Stimulated activated naive CD4-positive, alpha-beta T cell treated with Interleukin-2 at 50 U/mL for 16 hours (primary cell): ENCODE data around the gene KIAA1217.
"Not testable (repeated sequence)": the region's sequence is repeated elsewhere in the genome, so short reads cannot be mapped to it uniquely, and the experiment has no call there.

Experiments used
- DNase-seq: peaks from one replicate; lab custom pipeline; 2025; lab: John Stamatoyannopoulos, UW

KIAA1217 gene

DNA sequence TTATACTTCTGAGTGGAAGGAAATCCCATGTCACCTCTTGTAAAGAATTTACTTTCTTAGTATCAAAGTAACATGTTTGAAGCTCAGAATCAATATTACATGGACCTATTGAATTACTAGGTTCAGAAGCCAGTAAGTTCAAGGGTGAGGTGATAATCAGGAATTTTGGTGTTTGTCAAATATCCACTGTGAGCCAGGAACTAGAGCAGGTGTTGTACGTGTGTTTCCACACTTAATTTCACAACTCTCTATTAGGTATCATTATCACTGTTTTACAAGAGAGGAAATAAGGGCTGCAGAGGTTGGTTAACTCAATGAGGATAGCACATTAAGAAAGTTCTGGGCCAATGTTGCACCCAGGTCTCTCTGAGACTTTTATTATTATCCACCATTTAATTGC is 130.4 kb downstream of the KIAA1217 start:
- DNase-seq, result no peak

DNA sequence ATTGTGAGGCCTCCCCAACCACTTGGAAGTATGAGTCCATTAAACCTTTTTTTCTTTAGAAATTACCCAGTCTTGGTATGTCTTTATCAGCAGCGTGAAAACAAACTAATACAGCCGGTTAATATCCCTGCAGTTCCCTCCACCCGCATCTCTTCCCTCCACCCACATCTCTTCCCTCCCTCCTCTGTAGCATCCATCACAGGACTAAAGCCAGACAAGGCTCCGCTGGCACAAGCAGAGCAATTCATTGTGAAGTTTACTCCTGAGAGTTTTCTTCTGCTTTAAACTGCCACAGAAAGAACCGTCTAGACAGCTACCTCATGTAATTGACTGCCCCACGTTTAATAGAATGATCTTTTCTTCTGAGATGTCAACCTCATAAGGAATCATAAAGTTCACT is 131.5 kb downstream of the KIAA1217 start:
- no peak for DNase-seq

DNA sequence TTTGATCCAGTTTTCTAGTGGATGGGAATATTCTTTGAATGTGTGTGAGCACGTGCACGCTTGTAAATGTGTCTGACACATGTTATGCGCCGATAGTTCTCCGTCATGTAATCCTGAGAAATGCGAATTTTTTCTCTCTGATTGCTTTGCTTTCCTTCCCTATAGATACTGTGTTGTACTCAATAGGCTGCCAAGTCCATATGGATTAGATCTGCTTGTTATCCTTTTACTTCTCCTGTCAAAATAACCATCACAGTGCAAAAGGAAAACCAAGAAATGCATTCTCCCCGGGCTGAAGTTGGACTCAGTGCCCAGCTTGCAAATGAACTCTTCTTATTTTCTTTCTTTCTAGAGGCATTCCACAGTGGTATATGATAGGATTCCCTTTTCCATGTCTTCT is 131.9 kb downstream of the KIAA1217 start:
- DNase-seq, result no peak

GRCh38 chr10:24341371-24341770 is 132.4 kb downstream of the KIAA1217 start:
- DNase-seq, result no peak

- DNase-seq, result no peak
Observed at GRCh38 chr10:24341897-24342296, 133.0 kb downstream of the KIAA1217 start.

GRCh38 chr10:24343686-24344085 is 134.7 kb downstream of the KIAA1217 start:
- DNase-seq, result no peak

DNA sequence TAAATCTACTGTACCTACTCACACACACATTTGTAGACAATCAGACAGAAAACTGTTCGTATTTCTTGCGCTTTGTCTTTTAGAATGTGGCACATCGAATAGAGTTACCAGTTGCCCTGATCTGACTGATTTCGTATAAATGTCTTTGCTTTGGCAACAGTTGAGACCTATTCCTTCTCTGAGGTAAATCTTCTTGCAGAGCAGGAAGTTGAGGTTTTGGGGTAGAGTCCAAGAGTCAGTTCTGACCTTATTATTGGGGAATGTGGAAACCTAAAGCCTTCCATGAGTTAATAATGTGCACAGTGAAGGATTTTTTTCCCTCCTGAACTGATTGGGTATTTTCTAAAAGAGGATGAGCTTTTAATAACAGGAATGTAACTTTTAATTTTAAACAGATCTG is 135.3 kb downstream of the KIAA1217 start:
- no peak for DNase-seq

- no peak for DNase-seq
Observed at GRCh38 chr10:24344695-24345463, 135.9 kb downstream of the KIAA1217 start.

DNA sequence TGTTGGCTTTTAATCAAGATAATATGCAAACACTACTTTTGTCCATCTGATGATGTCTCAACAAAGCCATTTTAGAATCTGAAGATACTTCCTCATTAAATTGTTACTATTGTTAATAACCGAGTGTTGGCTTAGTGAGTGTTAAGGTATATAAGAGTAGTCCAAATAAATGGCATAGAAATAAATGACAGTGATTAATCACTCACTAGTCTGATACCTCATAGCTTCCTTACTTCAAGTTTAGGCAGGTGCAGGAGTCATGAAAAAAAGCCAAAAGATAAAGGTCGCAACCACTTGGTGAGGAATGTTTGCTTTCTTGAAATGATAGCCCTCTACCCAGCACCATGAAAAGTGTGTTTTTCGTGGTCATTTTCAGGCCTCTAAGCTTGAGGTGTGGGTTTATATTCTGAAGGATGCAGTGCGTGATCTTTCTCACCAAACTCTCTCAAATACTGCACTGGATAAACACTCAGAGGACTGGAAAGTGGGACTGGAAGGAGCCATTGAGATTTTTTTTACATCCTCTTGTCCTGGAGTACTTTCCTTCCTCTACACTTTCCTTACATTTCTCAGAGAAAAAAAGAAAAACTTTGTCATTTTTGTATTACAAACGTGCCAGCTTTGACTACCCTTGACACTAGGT is 138.1 kb downstream of the KIAA1217 start:
- no peak for DNase-seq

GRCh38 chr10:24349379-24350001 is 140.6 kb downstream of the KIAA1217 start:
- no peak for DNase-seq

DNA sequence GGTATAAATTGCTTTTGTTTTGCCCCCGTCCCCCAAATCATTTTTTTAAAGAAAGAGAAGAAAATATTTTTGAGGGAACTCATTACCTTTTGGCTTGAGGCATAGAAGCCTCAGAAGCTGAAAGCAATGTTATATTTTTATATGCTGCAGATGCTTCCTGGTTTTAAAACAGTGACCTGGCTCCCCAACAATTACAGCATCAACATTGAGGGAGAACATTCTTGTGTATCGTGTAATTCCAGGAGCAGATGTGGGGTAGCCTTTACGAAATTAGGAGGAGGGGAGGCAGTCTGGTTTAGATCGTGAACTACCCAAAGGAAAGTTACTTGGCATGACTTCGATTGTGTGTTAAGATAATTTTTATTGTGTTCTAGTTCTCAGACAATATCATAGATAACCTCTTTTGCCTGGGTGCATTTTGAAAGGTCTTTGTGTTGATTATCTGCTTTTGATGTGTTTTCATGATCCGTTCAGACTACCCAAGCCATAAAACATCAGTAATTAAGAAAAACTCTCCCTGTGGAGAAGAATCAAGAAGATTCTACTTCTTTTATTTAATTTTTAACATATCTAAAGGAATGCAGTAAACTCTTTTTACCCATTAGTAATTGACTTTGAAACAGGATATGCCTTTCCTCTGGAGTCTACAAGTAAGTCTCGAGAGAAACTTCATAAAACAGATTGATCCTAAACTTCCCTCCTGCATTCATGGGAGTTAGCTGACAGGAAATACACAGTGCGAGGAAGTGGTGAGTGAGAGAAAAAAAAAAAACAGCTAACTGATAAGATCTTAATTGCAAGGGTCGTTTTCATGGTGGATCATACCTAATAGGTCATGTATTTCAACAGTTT is 141.4 kb downstream of the KIAA1217 start:
- no peak for DNase-seq

- not testable (repeated sequence) for DNase-seq
Observed at GRCh38 chr10:24350922-24351225, 141.9 kb downstream of the KIAA1217 start.

GRCh38 chr10:24351961-24352360 is 143.0 kb downstream of the KIAA1217 start:
- no peak for DNase-seq

DNA sequence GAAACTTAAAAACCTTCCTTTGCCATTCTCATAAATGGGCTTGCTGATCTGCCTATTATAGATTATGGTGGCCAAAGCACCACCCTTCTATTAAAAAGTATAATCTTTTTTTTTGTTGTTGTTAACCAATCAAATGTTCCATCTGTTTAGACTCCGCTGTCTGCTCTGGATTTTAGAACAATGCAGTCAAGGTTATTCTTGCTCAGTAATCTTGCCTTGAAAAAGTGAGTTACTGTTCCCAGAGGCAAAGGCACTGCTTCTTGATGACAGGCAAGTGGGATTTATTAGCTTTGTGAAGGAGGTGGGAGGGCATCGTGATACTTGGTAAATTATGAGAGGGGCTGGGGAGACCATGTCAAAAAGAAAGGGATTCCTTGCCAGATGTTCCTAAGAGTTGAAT is 143.5 kb downstream of the KIAA1217 start:
- DNase-seq, result no peak

DNA sequence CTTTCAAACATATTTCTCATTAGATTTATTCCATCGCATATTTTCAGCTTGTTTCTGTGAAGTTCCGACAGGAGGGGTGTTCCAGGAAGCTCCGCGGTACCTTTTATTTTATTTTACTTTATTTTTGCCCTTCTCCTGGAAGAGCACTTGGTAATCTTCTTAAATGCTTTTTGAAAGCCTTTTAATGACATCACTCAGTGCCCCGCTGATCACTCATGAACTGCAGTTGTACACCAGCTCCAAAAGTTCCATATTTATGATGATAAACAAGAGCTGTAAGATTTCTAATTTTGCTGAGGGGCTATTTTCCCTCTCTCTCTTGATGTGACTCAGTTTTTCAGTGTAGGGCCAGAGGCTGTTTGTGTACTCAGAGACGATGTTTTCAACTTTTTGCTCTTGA is 144.4 kb downstream of the KIAA1217 start:
- DNase-seq, result no peak

DNA sequence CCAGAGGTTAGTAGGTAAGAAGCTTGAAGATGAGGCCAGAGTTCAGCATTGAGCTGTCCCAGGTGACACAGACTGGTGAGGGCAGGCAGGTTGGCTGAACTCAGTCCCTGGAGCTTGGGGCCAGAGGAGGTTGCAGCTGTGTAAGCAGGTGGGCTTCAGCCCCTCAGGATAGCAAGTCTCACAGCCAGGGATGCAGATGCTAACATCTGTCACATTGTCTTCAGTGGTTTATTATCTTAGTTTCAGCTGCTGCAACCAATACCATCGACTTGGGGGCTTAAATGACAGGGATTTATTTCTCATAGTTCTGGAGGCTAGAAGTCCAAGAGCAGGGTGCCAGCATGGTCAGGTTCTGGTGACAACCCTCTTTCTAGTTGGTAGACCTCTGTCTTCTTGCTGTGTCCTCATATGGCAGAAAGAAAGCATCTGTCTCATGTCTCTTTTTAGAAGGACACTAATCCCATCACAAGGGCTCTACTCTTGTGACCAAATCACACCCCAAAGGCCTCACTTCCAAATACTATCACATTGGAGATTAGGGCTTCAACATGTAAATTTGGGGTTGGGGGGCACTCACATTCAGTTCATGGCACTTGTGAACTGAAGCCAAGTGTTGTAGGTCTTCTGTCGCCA is 146.2 kb downstream of the KIAA1217 start:
- no peak for DNase-seq

DNA sequence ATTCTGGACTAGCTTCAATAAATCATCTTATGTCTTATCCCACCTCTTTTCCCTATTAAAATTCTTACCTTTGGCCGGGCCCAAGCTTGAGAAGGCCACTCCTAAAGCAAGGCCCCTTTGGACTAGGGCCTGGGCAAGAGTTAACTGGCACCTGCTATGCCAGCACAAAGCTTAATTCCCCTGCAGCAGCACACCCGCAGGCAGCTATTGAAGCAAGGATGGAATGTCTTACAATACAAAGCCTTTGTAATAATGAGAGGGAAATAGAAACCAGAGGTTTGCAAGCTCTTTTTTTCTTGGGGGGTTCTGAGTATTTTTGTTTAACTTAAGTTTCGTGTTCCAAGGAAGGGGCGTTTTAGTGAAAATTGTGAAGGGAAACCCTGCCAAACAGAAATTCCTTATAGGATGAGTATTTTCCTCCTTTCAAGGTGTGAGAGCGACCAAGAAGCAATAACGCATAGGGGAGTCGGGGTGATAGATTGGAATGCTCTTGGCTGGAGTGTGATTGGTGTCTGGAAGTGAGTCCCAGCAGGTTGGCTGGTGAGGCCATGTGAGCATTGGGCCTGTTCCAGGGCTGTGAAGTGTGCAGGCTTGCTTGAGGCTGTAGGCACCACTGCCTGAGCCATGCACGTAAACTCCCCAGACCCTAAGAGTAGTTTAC is 148.5 kb downstream of the KIAA1217 start:
- DNase-seq, result no peak

DNA sequence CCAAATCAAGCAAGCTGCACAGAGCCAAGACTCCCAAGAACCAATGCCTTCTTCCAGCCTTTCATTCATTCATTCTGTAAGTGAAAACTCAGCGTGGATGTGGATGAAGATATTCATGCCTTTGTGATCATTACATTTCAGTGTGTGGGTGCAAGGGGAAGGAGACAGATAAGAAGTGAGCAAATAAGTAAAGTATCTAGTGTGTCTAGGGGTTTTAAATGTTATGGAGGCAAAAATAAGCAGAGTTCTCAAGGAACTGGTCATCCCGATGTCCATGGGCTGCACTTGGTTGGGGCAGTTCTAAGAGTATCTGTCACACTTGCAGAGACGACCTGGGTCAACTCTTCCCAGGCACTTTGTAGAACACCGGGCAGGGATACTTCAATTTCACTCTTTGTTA is 149.1 kb downstream of the KIAA1217 start:
- no peak for DNase-seq

- DNase-seq, result no peak
Observed at GRCh38 chr10:24360282-24361127, 151.6 kb downstream of the KIAA1217 start.

- DNase-seq, result no peak
Observed at GRCh38 chr10:24363070-24363469, 154.1 kb downstream of the KIAA1217 start.

GRCh38 chr10:24367688-24368087 is 158.8 kb downstream of the KIAA1217 start:
- DNase-seq, result no peak
